IPS-11a (cell line): ENCODE data around the gene ASRGL1.

Experiments
- H3K4me3 ChIP-seq: one replicate; pipeline ENCODE4 v1.5.1; 2013; ENCODE audit warnings: low read depth, low read length, control low read depth

The ASRGL1 gene

GRCh38 chr11:62439785-62440602, 102.7 kb downstream of the ASRGL1 start:
- H3K4me3 ChIP-seq = no peak overlapping the region
